SK-N-SH (cell line): ENCODE measurements around the gene ZNG1C.
"Not testable (repeated sequence)": the region's sequence is repeated elsewhere in the genome, so short reads cannot be mapped to it uniquely, and the experiment has no call there.

Experiments
- EZH2phosphoT487 ChIP-seq: fragments of 200-600 bp; sonication (generic); IDR thresholded peaks from 2 replicates; pipeline ENCODE4 v1.6.1; 2017; ENCODE audit warnings: low read depth, mixed run types, mild to moderate bottlenecking, antibody characterized with exemption, moderate library complexity, borderline replicate concordance
- FOXM1 ChIP-seq: IDR thresholded peaks from 2 replicates; pipeline ENCODE4 v1.4.0; 2012; ENCODE audit warnings: low read depth, mild to moderate bottlenecking
- NFIC ChIP-seq: IDR thresholded peaks from 2 replicates; pipeline ENCODE4 v1.4.0; 2012; ENCODE audit warnings: borderline replicate concordance
- NRF1 ChIP-seq: IDR thresholded peaks from 2 replicates; pipeline ENCODE4 v1.6.1; 2012; ENCODE audit warnings: low read depth, mild to moderate bottlenecking, low read length
- POLR2AphosphoS5 ChIP-seq: IDR thresholded peaks from 2 replicates; pipeline ENCODE4 v1.6.1; 2012; ENCODE audit warnings: low read depth, low read length
- RFX5 ChIP-seq: IDR thresholded peaks from 2 replicates; pipeline ENCODE4 v1.6.1; 2012; ENCODE audit warnings: mild to moderate bottlenecking, improper control_type of control experiment, low read length
- TCF12 ChIP-seq: IDR thresholded peaks from 2 replicates; pipeline ENCODE4 v1.4.0; 2012
- TF ChIP-seq, protein P1 (sequence below): fragments of 200-600 bp; sonication (generic); IDR thresholded peaks from 2 replicates; pipeline ENCODE4 v1.6.1; 2017; ENCODE audit warnings: antibody characterized with exemption, mild to moderate bottlenecking, moderate library complexity
- TF ChIP-seq, protein P2 (sequence below): IDR thresholded peaks from 2 replicates; pipeline ENCODE4 v1.4.0; 2012; ENCODE audit warnings: low read depth
- TF ChIP-seq, protein P3 (sequence below): fragments of 150-350 bp; IDR thresholded peaks from 2 replicates; pipeline ENCODE4 v1.6.1; 2017; ENCODE audit warnings: antibody characterized with exemption, low read length, low read depth, borderline replicate concordance
- TF ChIP-seq, protein P4 (sequence below): IDR thresholded peaks from 2 replicates; pipeline ENCODE4; 2012

DNA sequence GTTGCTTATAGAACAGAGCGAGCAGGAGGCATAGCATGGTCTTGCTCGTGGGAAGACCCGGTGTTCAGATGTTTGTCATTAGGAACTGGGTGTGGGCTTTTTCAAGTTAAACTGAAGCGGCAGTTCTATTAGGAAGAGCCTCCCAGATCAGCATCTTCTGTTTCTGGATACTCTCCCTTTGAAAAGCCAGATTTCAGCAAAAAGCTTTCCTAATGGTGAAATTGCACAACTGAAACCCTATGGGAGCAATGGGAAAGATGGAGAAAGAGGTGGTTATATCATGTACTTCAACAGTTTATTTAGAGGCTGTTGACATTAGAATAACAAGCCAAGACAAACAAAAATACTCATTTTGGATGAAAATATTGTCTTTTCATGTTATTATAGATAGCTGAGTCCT is 102.2 kb downstream of the ZNG1C start:
- TF ChIP-seq, protein P1, sequence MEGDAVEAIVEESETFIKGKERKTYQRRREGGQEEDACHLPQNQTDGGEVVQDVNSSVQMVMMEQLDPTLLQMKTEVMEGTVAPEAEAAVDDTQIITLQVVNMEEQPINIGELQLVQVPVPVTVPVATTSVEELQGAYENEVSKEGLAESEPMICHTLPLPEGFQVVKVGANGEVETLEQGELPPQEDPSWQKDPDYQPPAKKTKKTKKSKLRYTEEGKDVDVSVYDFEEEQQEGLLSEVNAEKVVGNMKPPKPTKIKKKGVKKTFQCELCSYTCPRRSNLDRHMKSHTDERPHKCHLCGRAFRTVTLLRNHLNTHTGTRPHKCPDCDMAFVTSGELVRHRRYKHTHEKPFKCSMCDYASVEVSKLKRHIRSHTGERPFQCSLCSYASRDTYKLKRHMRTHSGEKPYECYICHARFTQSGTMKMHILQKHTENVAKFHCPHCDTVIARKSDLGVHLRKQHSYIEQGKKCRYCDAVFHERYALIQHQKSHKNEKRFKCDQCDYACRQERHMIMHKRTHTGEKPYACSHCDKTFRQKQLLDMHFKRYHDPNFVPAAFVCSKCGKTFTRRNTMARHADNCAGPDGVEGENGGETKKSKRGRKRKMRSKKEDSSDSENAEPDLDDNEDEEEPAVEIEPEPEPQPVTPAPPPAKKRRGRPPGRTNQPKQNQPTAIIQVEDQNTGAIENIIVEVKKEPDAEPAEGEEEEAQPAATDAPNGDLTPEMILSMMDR: not testable (repeated sequence)
- TF ChIP-seq POLR2AphosphoS5, EZH2phosphoT487, TCF12, NRF1, RFX5, FOXM1, NFIC: not testable (repeated sequence)
- TF ChIP-seq, protein P2, sequence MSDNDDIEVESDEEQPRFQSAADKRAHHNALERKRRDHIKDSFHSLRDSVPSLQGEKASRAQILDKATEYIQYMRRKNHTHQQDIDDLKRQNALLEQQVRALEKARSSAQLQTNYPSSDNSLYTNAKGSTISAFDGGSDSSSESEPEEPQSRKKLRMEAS: not testable (repeated sequence)
- TF ChIP-seq, protein P3, sequence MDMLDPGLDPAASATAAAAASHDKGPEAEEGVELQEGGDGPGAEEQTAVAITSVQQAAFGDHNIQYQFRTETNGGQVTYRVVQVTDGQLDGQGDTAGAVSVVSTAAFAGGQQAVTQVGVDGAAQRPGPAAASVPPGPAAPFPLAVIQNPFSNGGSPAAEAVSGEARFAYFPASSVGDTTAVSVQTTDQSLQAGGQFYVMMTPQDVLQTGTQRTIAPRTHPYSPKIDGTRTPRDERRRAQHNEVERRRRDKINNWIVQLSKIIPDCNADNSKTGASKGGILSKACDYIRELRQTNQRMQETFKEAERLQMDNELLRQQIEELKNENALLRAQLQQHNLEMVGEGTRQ: not testable (repeated sequence)
- TF ChIP-seq, protein P4, sequence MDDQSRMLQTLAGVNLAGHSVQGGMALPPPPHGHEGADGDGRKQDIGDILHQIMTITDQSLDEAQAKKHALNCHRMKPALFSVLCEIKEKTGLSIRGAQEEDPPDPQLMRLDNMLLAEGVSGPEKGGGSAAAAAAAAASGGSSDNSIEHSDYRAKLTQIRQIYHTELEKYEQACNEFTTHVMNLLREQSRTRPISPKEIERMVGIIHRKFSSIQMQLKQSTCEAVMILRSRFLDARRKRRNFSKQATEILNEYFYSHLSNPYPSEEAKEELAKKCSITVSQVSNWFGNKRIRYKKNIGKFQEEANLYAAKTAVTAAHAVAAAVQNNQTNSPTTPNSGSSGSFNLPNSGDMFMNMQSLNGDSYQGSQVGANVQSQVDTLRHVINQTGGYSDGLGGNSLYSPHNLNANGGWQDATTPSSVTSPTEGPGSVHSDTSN: not testable (repeated sequence)
